ENCODE measurements around the gene MRPL44. TPM values are rescaled to one million over a fixed set of nuclear protein-coding genes. Genes with fewer than 3 reads are reported as not detected.

Gene MRPL44
- polyA plus RNA-seq, 1 experiment: 24.3 TPM

GRCh38 chr2:223954401-223954800, 2.9 kb upstream of the MRPL44 start:
- POLR2A ChIA-PET: interaction anchor here (1.3 to 1.7 kb wide), 2 partner anchors 9 to 11 kb away, joined by 4 to 11 read pairs; partner anchors contain the start of gene WDFY1
- H3K27me3 ChIP-seq (ENCODE audit: control insufficient read depth, insufficient read depth, low read length): no peaks in the 10 kb centered on the region
- peak; percentile 60 for DNase-seq (ENCODE audit: low read depth, low spot score)
- CTCF ChIA-PET: interaction anchor here (0.6 to 1.8 kb wide), 4 partner anchors 8 to 1703 kb away, joined by 3 to 7 read pairs (median 4); no protein-coding TSS in a partner anchor
- no peaks in the 10 kb centered on the region for H3K9me3 ChIP-seq (ENCODE audit: control insufficient read depth, insufficient read depth, low read length)
- no peak overlapping the region for H3K4me3 ChIP-seq (ENCODE audit: low read depth, low read length)
- no peak overlapping the region for H3K27ac ChIP-seq (ENCODE audit: low read depth, low read length)
- TF ChIP-seq CTCF (IDR thresholded peaks at IDR 0.05; ENCODE audit: low read depth, low read length): 0 out of 2 replicates have a peak, but pooled peaks have one; percentile 16

- Histone ChIP-seq H3K27ac (ENCODE audit: low read depth, low read length) (no peak overlapping the region), H3K9me3 (ENCODE audit: control insufficient read depth, insufficient read depth, low read length) (no peaks in the 10 kb centered on the region), H3K4me3 (ENCODE audit: low read depth, low read length) (no peak overlapping the region), H3K27me3 (ENCODE audit: control insufficient read depth, insufficient read depth, low read length) (no peaks in the 10 kb centered on the region)
- CTCF ChIA-PET: interaction anchor here (0.6 kb wide), 1 partner anchor 611 kb away, joined by 3 read pairs; no protein-coding TSS in a partner anchor
- no peak for DNase-seq (ENCODE audit: low read depth, low spot score)
- TF ChIP-seq CTCF (IDR thresholded peaks at IDR 0.05; ENCODE audit: low read depth, low read length): no peak
- POLR2A ChIA-PET: no interaction called here
Observed at GRCh38 chr2:223956300-223956699, 963 bp upstream of the MRPL44 start.

GRCh38 chr2:223959688-223960087, 2.4 kb downstream of the MRPL44 start:
- ChIA-PET CTCF (interaction anchor here (0.9 kb wide), 1 partner anchor 11 kb away, joined by 4 read pairs; no protein-coding TSS in a partner anchor), POLR2A (no interaction called here)
- H3K4me3 ChIP-seq (ENCODE audit: low read depth, low read length): no peak overlapping the region
- no peak for DNase-seq (ENCODE audit: low read depth, low spot score)
- no peak overlapping the region for H3K27ac ChIP-seq (ENCODE audit: low read depth, low read length)
- no peaks in the 10 kb centered on the region for H3K9me3 ChIP-seq (ENCODE audit: control insufficient read depth, insufficient read depth, low read length)
- no peak for TF ChIP-seq CTCF (IDR thresholded peaks at IDR 0.05; ENCODE audit: low read depth, low read length)
- H3K27me3 ChIP-seq (ENCODE audit: control insufficient read depth, insufficient read depth, low read length): no peaks in the 10 kb centered on the region

GRCh38 chr2:223967981-223968380, 10.7 kb downstream of the MRPL44 start:
- H3K27me3 ChIP-seq (ENCODE audit: control insufficient read depth, insufficient read depth, low read length): no peaks in the 10 kb centered on the region
- ChIA-PET CTCF (interaction anchor here (0.8 to 8.4 kb wide), 6 partner anchors 24 to 679 kb away, joined by 3 to 309 read pairs (median 29); no protein-coding TSS in a partner anchor), POLR2A (no interaction called here)
- H3K4me3 ChIP-seq (ENCODE audit: low read depth, low read length): no peak overlapping the region
- H3K27ac ChIP-seq (ENCODE audit: low read depth, low read length): no peak overlapping the region
- no peaks in the 10 kb centered on the region for H3K9me3 ChIP-seq (ENCODE audit: control insufficient read depth, insufficient read depth, low read length)
- TF ChIP-seq CTCF (IDR thresholded peaks at IDR 0.05; ENCODE audit: low read depth, low read length): no peak
- no peak for DNase-seq (ENCODE audit: low read depth, low spot score)

GRCh38 chr2:223969315-223969714, 12.1 kb downstream of the MRPL44 start:
- CTCF ChIA-PET: interaction anchor here (0.8 to 8.4 kb wide), 37 partner anchors 8 to 809 kb away, joined by 3 to 309 read pairs (median 6); no protein-coding TSS in a partner anchor
- DNase-seq (ENCODE audit: low read depth, low spot score): no peak
- no peak for TF ChIP-seq CTCF (IDR thresholded peaks at IDR 0.05; ENCODE audit: low read depth, low read length)
- Histone ChIP-seq H3K9me3 (ENCODE audit: control insufficient read depth, insufficient read depth, low read length) (no peaks in the 10 kb centered on the region), H3K4me3 (ENCODE audit: low read depth, low read length) (no peak overlapping the region), H3K27ac (ENCODE audit: low read depth, low read length) (no peak overlapping the region), H3K27me3 (ENCODE audit: control insufficient read depth, insufficient read depth, low read length) (no peaks in the 10 kb centered on the region)
- POLR2A ChIA-PET: no interaction called here

Measured in AG04450 (cell line).